ENCODE results near the gene RNF14.

Gene RNF14

DNA sequence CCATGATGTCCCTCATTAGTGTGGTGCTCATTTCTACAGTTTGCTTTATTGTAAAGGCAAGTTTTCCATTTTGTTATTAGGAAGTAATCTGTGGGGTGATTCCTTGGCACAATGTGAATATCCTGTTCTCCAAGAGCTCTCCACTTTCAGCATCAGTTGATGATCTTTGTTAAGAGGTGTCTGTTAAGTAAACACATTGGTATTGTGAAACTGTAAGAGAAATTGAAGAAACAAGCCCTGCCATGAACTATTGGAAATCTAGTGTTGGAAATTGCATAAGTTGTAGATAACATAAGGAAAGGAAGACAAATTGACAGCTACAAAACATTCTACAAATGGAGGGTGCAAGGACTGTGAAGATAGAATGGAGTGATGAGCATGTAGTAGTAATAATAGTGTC, 17.2 kb downstream of the RNF14 start:
- DNase-seq: no peak

- DNase-seq: no peak
Measured at GRCh38 chr5:141989720-141990119, 20.8 kb downstream of the RNF14 start.

- no peak for DNase-seq
Measured at GRCh38 chr5:141992349-141992963, 23.6 kb downstream of the RNF14 start.

DNA sequence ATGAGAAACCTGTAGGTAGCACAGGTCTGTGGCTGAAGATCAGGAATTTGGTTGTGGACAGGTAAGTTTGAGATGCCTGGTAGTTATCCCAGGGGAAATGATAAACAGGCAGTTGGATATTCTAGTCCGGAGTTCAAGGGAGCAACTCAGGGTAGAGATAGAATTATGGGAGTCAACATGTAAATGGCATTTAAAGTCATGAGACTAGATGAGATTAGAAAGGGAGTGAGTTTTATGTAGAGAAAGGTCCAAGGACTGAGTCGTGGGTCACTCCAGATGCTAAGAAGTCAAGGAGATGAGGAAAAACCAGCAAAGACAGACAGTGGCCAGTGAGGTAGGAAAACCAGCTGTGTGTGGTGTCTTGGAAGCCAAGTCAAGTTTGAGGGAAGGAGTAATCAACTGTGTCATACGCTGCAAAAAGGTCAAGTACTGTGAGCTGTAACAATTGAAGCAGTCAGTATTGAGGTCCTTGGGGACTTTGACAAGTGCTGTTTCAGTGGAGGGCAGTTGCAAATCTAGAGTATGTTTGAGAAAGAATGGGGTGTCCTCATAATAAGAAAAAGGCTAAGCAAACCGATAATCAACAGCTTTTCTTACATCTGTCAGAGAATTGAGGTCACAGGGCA, 25.7 kb downstream of the RNF14 start:
- no peak for DNase-seq

DNA sequence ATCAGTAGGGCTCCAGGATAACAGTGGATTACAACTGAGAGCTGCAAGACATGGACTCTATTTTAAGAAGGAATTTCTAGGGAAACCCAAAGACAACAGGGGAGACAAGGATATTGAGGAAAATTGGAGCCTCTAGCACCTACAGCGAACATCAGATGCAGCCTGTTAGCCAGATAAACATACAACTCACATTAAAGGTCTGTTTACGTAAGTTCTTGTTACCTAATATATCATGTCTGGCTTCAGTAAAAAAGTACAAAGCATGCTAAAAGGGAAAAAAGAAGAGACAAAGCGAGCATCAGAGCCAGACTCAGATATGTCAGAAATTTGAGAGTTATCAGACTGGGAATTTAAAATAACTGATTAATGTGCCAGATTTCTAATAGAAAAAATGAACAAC, 26.8 kb downstream of the RNF14 start:
- DNase-seq: no peak

GRCh38 chr5:141997358-141997960, 28.6 kb downstream of the RNF14 start:
- DNase-seq: no peak

GRCh38 chr5:142000173-142000572, 31.3 kb downstream of the RNF14 start:
- DNase-seq: no peak

DNA sequence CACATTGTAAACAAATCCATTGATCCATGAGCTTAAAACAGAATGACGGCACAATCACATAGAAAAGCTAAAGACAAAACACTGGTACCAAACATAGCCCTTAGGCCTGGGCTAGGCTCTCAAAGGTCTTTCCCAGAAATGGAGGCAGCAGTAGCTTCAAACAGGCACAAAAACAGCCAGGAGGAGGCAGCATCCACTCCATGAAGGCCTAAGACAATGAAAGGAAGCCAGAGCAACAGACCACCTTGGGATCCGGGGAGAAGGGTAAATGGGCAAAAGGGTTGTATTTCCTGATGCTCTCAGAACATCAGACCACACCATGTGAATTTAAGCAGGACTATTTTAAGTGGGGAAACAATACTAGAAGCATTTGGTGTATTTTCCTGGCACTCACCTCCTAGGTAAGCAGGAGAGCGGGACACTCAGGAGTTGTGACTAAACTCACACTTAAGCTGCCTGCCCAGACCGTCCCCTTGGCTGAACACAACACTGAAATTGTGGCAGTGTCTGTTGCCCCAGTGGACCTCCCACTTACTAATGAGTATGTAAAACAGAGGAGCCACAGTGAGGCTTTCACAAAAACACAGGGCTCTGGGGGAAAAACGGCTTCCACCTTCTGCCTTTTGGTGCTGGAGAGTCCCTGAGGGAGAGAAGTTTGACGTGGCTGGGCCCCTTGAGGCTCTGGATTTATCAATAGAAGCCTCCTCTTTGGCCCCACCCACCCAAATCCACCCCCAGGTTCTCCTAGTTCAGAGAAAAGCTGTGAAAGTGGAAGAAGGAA, 32.0 kb downstream of the RNF14 start:
- DNase-seq: no peak

GRCh38 chr5:142003266-142003800, 34.4 kb downstream of the RNF14 start:
- DNase-seq: no peak

- DNase-seq: no peak
Measured at GRCh38 chr5:142006363-142007236, 37.7 kb downstream of the RNF14 start.

GRCh38 chr5:142007237-142007544, 38.3 kb downstream of the RNF14 start:
- no peak for DNase-seq

DNA sequence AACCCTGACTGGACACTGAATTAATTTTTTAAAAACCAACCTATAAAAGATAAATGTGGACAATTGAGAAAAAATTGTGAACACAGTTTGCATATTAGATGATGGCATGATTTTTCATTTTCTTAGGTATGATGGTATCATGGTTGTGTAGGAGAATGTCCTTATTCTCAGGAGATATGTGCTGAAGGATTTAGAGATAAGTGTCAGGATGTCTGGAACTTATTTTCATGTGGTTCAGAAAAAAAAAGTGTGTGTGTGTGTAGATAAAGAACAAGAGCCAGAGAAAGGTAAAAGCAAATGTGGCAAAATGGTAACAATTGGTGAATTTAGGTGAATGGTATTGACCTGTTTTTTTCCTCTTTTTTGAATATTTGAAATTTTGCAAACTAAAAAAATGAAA, 39.9 kb downstream of the RNF14 start:
- DNase-seq: no peak

DNA sequence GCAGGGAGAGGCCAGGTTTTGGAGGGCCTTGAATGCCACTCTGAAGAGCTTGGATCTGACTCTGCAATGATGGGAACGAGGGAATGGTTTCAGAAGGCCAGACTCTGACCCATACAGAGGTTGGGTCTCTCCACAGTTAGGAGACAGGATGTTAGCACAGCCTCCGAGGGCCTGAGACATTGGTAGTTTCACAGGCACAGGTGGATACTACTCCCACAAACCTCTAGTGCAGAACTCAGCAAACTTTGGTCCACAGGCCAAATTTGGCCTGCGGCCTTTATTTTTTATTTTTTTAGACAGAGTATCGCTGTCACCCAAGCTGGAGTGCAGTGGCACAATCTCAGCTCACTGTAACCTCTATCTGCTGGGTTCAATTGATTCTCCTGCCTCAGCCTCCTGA, 41.0 kb downstream of the RNF14 start:
- DNase-seq: no peak

DNA sequence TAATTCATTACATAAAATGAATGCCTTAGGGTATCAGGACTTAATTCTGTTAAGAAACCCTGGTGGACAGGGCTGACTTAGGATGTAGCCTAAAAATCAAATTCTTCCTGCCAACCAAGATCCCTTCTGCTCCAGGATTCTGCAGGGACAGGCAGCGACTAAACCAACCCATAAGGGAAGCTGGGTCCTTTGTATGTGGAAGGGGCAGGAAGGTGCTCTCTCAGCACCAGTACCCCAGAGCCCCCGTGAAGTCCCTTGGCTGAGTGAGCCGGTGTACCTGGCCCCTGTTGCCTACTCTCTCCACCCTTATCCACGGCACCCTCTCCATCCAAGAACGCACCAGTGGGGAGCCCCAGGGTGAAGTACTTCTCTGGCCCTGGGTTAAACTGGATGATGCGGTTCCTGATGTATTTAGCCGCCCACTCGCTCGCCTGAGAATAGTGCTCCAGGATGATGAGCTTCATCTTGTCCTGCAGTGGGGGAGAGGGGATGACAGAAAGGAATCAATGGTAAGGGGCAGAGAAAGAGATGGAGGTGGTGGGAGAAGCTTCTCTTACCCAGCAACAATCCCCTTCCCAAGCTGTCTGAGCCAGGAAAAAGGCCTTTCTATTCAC, 42.8 kb downstream of the RNF14 start:
- DNase-seq: no peak

GRCh38 chr5:142012186-142012785, 43.4 kb downstream of the RNF14 start:
- no peak for DNase-seq

DNA sequence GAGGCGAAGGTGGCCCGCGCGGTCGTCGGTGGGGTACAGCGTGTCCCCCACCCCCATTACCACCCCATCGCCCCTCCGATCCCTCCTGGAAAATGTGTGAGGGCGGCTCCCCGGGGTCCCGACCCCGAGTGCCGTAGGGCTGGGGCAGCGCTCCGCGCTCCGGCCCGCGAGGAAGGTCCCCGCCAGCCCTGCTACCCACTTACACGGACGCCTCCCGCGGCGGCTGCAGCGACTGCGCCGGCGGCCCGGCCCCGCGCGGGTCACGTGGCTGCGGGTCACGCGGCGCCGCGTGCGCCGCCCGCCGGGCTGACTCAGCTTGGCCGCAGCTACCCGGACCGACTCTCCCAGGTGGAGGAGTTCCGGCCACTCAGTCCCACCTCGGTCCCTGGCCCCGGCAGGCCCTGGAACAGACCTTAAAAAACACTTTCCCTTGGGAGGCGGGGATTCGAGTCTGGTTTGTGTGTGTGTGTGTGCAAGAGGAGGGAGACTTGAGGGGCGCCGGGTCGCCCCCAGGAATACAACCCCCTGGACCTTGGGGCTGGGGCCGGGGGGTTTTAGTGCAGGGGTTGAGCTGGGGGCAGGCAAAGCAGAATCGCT, 44.0 kb downstream of the RNF14 start, which contains the start of gene GNPDA1:
TSS of gene GNPDA1 (minus strand) at position 236 of the 597 bp plus-strand sequence. CDS start 992 bp downstream, outside the sequence.
- DNase-seq: no peak

DNA sequence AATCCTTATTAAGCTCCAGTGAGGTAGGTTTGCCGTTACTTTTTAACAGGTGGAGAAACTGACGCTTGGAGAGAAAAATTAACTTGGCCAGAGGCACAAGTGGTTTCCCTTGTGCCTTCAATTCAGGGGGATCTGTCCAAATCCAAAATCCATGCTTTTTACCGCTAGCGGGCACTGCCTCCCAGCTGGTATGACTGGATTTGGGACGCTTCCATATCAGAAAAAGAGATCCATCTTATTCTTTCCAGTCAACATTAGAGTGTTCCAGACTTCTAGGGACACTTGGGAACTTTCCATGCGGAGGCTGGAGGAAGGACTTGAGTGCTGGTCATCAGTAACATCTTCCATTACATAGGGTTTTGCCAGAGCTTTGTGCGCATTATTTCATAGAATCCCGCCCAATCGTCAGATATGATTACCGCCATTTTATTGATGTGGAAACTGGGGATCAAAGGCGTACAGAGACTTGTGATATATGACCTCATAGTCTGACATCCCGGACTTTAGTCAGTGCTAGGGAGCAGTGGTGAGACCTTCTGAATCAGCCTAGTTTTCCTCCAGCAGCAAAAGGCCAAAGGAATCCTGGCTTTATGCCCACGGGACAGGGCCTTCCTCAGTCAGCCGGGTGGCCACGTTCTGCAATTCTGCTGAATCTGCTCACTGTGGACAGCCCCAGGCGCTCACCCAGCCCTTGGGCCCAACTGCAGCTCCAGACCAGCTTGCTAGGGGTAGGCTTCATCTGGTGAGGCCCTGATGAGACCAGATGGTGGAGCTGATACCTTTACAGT, 45.0 kb downstream of the RNF14 start:
- no peak for DNase-seq

- DNase-seq: peak; percentile 38
Measured at GRCh38 chr5:142014911-142015584, 46.1 kb downstream of the RNF14 start.

GRCh38 chr5:142015781-142016533, 47.1 kb downstream of the RNF14 start:
- no peak for DNase-seq

All from KG1 (cell line).